GM18907 (cell line): Measurements from ENCODE around the gene LDLRAD1.
"Not testable (repeated sequence)": the region's sequence is repeated elsewhere in the genome, so short reads cannot be mapped to it uniquely, and the experiment has no call there.

ENCODE experiments used
- ATAC-seq: cut with Tn5 transposase; IDR thresholded peaks from one replicate; pipeline ENCODE4 v1.9.1; 2021; ENCODE audit warnings: mild to moderate bottlenecking, moderate library complexity; ENCODE audit not compliant: unreplicated experiment

LDLRAD1 gene

DNA sequence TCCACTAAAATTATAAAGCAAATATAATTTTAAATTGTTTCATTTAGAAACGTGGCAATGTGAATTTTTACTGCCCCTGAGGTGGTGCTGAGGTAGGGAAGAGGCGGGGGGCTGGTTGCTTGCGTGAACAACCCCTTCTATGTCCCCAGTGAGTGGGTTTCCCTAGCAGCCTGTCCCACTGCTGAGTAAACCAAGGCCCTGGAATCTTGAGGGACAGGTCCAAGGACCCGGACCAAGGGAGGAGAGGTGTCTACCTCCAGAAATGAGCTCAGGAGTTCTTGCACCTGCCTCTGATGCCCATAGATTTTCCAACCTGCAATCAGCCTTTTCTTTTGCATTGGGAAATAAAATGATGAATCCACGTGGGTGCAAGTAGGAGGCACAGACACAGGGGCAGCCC lies 649 bp upstream of the LDLRAD1 start:
- no peak for ATAC-seq

GRCh38 chr1:54016343-54017282 lies 1.4 kb downstream of the LDLRAD1 start:
- ATAC-seq, result no peak

- no peak for ATAC-seq
These were observed 3.9 kb downstream of the LDLRAD1 start for GRCh38 chr1:54014009-54014629.

- no peak for ATAC-seq
These were observed 4.5 kb downstream of the LDLRAD1 start for GRCh38 chr1:54013393-54014008.

DNA sequence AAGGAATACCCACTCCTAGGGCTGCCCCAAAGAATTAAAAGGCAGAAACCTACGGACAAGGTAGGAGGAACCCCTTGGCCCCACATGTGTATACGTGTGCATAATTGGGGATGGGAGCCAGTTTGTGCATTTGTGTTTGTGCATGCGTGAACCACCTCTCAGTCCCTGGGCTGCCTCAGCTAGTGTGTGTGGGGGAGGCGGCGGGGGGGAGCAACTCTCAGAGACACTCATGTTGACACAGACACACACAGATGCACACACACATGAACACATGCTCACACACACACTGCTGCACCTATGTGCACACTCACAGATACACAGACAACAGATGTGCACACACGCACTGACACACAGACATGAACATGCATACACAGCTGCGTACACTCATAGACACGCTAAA lies 5.1 kb downstream of the LDLRAD1 start:
- ATAC-seq, result no peak

- ATAC-seq, result no peak
These were observed 6.0 kb downstream of the LDLRAD1 start for GRCh38 chr1:54012008-54012325.

GRCh38 chr1:54011316-54012007 lies 6.5 kb downstream of the LDLRAD1 start:
- no peak for ATAC-seq

DNA sequence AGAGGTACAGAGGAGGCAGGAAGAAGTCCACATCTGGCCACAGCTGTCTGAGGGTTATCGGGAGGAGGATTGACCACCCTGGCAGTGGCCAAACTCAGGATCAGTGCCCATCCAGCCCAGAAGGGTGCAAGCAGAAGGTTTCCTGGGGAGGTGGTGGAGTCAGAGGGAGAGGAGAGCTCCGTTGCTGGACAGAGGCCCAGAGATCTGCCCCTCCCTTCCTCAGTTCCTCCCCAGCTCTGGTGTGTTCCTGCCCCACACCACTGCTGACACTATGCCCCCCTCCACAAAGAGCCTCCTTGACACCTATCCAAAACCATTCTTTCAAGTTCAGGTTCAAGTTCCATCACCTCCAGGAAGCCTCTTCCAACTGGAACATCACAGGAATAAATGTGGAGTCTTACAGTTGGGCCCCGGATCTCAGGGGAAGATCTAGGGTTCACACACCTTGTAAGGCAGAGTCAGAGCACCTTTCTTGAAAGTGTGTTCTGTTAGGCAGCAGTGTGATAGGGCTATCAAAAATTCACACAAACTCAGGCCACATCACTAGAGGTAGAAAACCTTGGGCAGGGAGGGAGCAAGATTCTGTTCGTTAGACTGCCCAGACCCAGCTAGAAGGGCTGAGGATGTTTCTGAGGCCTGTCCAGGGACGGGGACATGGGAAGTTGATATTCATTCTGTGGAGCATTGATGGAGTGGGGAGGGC lies 7.4 kb downstream of the LDLRAD1 start:
- ATAC-seq, result no peak

DNA sequence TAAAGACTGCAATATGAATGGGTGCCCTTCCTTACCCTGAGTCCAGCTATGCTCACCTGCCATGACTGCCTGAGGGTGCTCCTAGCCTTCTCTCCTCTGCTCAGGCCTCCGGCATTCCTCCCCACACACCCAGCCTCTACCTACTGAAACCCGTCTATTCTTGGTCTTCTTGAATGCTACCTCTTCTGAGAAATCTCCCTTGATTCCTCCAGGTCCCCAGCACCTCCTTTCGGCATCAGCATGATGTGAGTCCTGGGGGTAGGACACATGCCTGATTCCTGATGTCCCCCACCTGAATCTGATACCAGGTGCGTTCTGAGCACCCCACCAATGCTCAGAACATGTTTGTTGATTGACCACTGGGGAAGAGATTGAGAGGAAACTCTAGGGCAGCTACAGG lies 8.6 kb downstream of the LDLRAD1 start:
- no peak for ATAC-seq

GRCh38 chr1:54008876-54009275 lies 9.1 kb downstream of the LDLRAD1 start:
- ATAC-seq, result no peak

- ATAC-seq, result no peak
These were observed 10.4 kb downstream of the LDLRAD1 start for GRCh38 chr1:54007613-54008012.

DNA sequence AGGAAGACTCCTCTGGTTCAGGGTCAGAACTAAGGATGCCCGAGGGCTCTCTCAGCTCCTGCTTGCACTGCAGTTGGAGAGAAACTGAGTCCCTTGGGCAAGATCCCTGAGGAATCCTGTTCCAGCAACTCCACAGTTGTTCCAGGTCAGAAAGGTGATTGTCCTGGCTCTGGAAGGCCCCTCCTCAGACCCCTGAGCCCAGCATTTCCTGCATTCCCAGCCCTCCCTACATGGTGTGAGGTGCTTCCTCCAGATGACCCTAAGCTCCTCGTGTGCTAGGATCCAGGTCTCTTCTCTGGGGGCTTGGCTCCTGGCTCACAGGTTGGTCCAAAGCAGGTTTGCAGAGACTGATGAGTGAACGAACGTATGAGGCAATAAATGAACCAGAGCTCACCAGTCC lies 11.5 kb downstream of the LDLRAD1 start:
- no peak for ATAC-seq

- no peak for ATAC-seq
These were observed 13.4 kb downstream of the LDLRAD1 start for GRCh38 chr1:54004481-54005049.

GRCh38 chr1:54003750-54004480 lies 14.1 kb downstream of the LDLRAD1 start:
- ATAC-seq, result not testable (repeated sequence)

- no peak for ATAC-seq
These were observed 14.7 kb downstream of the LDLRAD1 start for GRCh38 chr1:54003249-54003646.

- no peak for ATAC-seq
These were observed 15.3 kb downstream of the LDLRAD1 start for GRCh38 chr1:54002544-54003248.

DNA sequence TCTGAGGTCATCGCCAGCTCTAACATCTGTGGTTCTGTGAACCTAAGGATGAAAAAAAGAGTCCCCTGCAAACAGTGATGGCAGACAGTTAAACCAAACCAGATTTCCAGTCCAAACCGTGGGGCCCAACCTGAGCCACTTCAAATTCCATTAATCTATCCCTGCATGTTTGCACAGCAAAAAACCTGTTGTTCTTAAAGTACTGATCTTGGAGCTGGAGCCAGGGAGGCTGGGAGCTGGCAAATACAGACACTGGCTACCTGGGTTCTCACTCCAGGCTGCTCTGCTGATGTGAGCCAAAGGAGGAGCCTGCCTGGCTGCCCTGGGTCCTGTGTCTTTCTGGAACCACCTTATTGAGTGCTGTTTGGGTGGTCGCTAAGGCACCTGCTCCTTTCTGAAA lies 16.4 kb downstream of the LDLRAD1 start:
- ATAC-seq, result no peak

GRCh38 chr1:53999920-54000319 lies 18.1 kb downstream of the LDLRAD1 start:
- no peak for ATAC-seq

DNA sequence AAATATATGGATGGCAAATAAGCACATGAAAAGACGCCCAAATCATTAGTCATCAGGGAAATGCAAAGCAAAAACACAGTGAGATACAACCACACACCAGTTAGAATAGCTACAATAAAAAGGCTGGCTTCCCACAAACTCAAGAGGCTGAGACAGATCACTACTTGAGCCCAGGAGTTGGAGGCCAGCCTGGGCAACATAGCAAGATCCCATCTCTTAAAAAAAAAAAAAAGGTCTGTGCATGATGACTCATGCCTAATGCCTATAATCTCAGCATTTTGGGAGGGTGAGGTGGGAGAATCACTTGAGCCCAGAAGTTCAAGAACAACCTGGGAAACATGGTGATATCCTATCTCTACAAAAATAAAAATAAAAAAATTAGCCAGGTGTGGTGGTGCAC lies 19.8 kb downstream of the LDLRAD1 start:
- no peak for ATAC-seq
